BLaER1 treated with 17β-estradiol and CSF1 and Interleukin-3, amounts not matched to agents 10 nM and 100 nM (cell line): Measurements from ENCODE around the gene ISLR2.

Experiments
- H3K27ac ChIP-seq, 11 experiments: shearing (Covaris generic); formaldehyde crosslinking; 2 replicates each; pipeline ENCODE4 v1.8.1; 2022
- H3K27me3 ChIP-seq, 11 experiments: shearing (Covaris generic); formaldehyde crosslinking; 2 replicates each; pipeline ENCODE4 v1.8.1; 2022
- H3K36me3 ChIP-seq, 11 experiments: shearing (Covaris generic); formaldehyde crosslinking; 2 replicates each; pipeline ENCODE4 v1.8.1; 2022
- H3K4me1 ChIP-seq, 10 experiments: shearing (Covaris generic); formaldehyde crosslinking; 2 replicates each; pipeline ENCODE4 v1.8.1; 2022
- H3K4me2 ChIP-seq, 11 experiments: shearing (Covaris generic); formaldehyde crosslinking; 2 replicates each; pipeline ENCODE4 v1.8.1; 2022
- H3K4me3 ChIP-seq, 10 experiments: shearing (Covaris generic); formaldehyde crosslinking; 2 replicates each; pipeline ENCODE4 v1.8.1; 2022
- H3K9ac ChIP-seq, 11 experiments: shearing (Covaris generic); formaldehyde crosslinking; 2 replicates each; pipeline ENCODE4 v1.8.1; 2022
- H3K9me3 ChIP-seq, 11 experiments: shearing (Covaris generic); formaldehyde crosslinking; replicated peaks in 1 of 11; 2 replicates each; pipeline ENCODE4 v1.8.1; 2022
- H4K20me1 ChIP-seq, 11 experiments: shearing (Covaris generic); formaldehyde crosslinking; 2 replicates each; pipeline ENCODE4 v1.8.1; 2022
- Cebpa-rat ChIP-seq, 11 experiments: shearing (Covaris generic); IDR thresholded peaks; 2 replicates each; pipeline ENCODE4 v1.8.1; 2022

ISLR2 gene

DNA sequence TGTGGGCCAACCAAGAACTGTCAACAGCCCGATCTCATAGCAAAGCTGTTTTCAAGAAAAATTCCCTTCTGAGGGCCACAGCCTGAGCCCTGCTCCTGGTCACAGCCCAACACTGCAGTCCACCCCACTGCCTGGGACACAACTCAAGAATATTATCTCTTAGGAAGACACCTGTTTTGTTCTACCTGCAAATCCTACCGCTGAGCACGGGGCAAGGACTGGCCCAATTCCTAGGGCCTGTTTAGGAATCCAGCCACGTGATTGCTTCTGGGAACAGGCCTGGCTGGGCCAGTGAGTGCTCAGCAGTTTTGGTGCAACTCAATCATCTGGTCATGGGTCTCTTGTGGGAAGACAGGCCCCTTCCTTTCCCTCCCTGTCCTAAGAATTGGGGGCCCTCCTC is 8.3 kb downstream of the ISLR2 start:
- H3K9me3 ChIP-seq = peaks cover 7 to 15% (median 13%) of the 10 kb centered on the region in 11 experiments; a peak in 21 of 22 replicates
- H3K4me1 ChIP-seq = peaks cover 9 to 39% (median 27%) of the 10 kb centered on the region in 10 experiments
- no peak overlapping the region for H3K9ac ChIP-seq
- H3K4me2 ChIP-seq = peak overlapping the region in 3 of 11 experiments; percentile 0 to 21 (median 20); a peak in 1 of 22 replicates
- peaks cover 24 to 40% (median 26%) of the 10 kb centered on the region in 11 experiments for H3K27me3 ChIP-seq
- no peak overlapping the region for H3K27ac ChIP-seq
- H3K36me3 ChIP-seq = no peaks in the 10 kb centered on the region
- H3K4me3 ChIP-seq = no peak overlapping the region
- no peak for TF ChIP-seq Cebpa-rat (IDR thresholded peaks at IDR 0.05)
- H4K20me1 ChIP-seq = peaks cover 0 to 7% (median 0%) of the 10 kb centered on the region in 11 experiments; a peak in 2 of 22 replicates

DNA sequence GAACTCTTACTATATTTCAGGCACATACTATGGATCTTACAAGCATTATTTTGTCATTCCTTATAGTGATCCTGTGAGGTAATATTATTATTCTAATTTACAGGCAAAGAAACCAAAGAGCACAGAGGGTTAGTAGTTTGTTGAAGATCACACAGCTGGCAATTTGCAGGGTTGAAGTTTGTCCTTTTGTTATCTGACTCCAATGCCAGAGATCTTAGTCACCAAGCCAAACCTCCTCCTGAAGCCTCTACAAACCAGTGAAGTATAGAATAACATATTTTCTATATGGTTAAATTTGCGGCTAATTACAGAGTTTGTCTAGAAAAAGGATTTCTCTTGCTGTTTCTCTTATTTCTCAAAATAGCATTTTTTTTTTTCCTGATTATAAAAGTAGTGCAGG is 11.2 kb downstream of the ISLR2 start:
- Histone ChIP-seq H3K27me3 (peaks cover 0 to 14% (median 0%) of the 10 kb centered on the region in 11 experiments; a peak in 7 of 22 replicates), H3K36me3 (no peaks in the 10 kb centered on the region), H3K27ac (no peak overlapping the region), H3K4me2 (no peak overlapping the region), H3K4me1 (peaks cover 8 to 23% (median 13%) of the 10 kb centered on the region in 10 experiments), H3K4me3 (no peak overlapping the region), H3K9me3 (peaks cover 2 to 9% (median 7%) of the 10 kb centered on the region in 11 experiments; a peak in 16 of 22 replicates), H3K9ac (no peak overlapping the region), H4K20me1 (no peaks in the 10 kb centered on the region; a peak in 1 of 22 replicates)
- no peak for TF ChIP-seq Cebpa-rat (IDR thresholded peaks at IDR 0.05)

DNA sequence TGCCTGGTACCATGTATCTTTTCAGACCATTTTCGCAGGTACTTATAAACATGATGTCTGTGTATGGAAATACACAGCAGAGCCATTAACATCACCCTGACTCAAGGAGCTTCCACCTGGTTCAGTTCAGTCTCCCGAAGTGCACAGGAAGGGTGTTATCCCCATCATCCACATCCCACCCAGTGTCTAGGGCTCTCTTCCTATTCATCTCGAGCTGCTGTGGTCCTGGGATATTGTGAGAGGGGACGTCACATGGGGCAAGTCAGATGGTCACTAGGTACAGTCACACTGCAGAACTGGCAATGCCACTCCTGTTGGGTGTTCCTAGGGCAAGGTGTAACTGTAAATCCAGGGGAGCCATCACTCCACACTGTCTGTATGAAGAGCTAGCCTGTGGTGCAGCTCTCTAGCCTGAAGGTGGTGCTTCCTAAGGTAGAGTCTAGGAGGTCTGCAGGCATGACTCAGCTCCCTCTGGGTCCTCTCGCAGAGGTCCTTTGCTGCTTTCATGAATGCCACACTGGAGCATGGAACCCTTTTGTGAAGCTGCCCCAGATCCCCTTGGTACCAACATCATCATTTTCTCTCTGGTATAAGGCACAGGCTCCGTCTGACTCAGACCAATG is 13.9 kb downstream of the ISLR2 start:
- H3K4me3 ChIP-seq = no peak overlapping the region
- H3K9me3 ChIP-seq = peaks cover 7 to 15% (median 9%) of the 10 kb centered on the region in 11 experiments; a peak in 16 of 22 replicates
- H4K20me1 ChIP-seq = no peaks in the 10 kb centered on the region
- H3K36me3 ChIP-seq = no peaks in the 10 kb centered on the region
- no peak overlapping the region for H3K9ac ChIP-seq
- no peak overlapping the region for H3K27ac ChIP-seq
- no peak for TF ChIP-seq Cebpa-rat (IDR thresholded peaks at IDR 0.05)
- no peak overlapping the region for H3K4me2 ChIP-seq
- H3K4me1 ChIP-seq = peaks cover 0 to 10% (median 0%) of the 10 kb centered on the region in 10 experiments; a peak in 4 of 20 replicates
- no peaks in the 10 kb centered on the region for H3K27me3 ChIP-seq

DNA sequence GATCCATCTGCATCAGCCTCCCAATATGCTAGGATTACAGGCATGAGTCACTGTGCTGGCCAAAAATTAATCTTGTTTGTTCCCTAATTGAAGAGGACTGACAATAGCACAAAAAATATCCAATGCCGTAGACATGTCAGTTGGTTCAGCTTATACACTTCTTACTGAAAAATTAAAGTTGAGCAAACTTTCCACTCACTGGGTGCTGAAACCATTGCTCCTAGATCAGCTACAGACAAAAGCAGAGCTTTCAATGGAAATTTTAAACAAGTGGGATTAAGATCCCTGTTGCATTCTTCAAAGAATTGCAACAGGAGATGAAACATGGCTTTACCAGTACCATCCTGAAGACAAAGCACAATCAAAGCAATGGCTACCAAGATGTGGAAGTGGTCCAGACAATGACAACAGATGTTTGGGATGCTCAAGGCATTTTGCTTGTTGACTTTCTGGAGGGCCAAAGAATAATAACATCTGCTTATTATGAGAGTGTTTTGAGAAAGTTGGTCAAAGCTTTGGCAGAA is 16.0 kb downstream of the ISLR2 start:
- Histone ChIP-seq H3K4me1 (no peaks in the 10 kb centered on the region), H3K4me3 (no peak overlapping the region), H3K9me3 (peaks cover 7 to 15% (median 9%) of the 10 kb centered on the region in 11 experiments; a peak in 16 of 22 replicates), H3K36me3 (no peaks in the 10 kb centered on the region), H3K9ac (no peak overlapping the region), H3K27ac (no peak overlapping the region), H3K27me3 (no peaks in the 10 kb centered on the region), H3K4me2 (no peak overlapping the region), H4K20me1 (no peaks in the 10 kb centered on the region)
- no peak for TF ChIP-seq Cebpa-rat (IDR thresholded peaks at IDR 0.05)

DNA sequence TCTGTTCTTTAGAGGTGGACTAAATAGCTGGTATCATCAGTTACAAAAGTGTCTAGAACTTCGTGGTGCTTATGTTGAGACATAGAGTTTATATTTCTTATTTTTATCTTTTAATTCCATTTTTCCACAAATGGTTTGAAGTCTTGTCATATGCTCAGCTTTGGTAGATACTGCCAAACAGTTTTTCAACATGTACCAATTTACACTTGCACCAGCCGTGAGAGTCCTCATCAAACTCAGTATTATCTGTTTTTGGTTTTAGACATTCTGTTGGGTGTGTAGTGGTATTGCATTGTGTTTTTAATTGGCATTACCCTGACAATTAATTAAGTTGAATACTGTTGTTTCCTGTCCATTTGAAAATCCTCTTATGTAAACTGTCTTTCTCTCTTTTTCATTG is 16.7 kb downstream of the ISLR2 start:
- Histone ChIP-seq H3K4me1 (no peaks in the 10 kb centered on the region), H4K20me1 (no peaks in the 10 kb centered on the region), H3K9ac (no peak overlapping the region), H3K36me3 (no peaks in the 10 kb centered on the region), H3K4me3 (no peak overlapping the region), H3K27me3 (no peaks in the 10 kb centered on the region), H3K4me2 (no peak overlapping the region), H3K27ac (no peak overlapping the region), H3K9me3 (peaks cover 7 to 15% (median 9%) of the 10 kb centered on the region in 11 experiments; a peak in 16 of 22 replicates)
- TF ChIP-seq Cebpa-rat (IDR thresholded peaks at IDR 0.05) = no peak

DNA sequence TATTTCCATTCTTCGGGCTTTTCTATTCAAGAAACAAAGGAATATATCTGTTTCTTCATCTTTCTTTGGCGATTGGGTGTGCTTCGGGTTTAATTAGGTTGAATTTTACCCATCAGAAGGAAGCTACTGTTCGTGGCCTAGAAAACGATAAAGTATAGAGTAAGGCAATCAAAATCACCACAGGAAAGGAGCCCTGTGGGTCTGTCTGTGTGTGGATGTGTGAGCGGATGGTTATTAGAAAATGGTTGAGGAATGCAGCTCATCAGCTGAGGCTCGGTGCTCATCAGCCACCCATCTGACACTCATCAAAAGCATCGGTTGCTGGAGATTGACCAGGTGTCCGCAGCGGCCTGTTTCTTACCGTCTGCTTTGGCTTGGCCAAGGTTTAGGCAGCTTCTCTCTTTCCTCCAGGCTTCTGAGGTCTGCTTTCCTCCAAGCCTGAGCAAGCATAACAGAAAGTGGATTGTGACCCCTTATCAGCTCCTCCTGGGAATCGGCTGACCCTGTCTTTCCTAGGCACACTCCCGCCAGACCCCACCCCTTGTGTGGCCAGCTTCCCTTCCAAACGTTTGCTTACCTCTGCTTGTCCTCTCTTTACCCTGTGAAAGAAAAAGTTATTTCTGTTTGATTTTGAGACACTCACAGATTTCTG is 25.5 kb downstream of the ISLR2 start:
- Histone ChIP-seq H3K27ac (no peak overlapping the region), H3K9me3 (no peaks in the 10 kb centered on the region), H3K9ac (no peak overlapping the region), H3K27me3 (no peaks in the 10 kb centered on the region), H3K4me3 (no peak overlapping the region), H4K20me1 (no peaks in the 10 kb centered on the region), H3K4me1 (peaks cover 15 to 28% (median 20%) of the 10 kb centered on the region in 10 experiments), H3K36me3 (no peaks in the 10 kb centered on the region), H3K4me2 (peak overlapping the region in 4 of 11 experiments; percentile 19 to 75 (median 41); a peak in 3 of 22 replicates)
- TF ChIP-seq Cebpa-rat (IDR thresholded peaks at IDR 0.05) = no peak

DNA sequence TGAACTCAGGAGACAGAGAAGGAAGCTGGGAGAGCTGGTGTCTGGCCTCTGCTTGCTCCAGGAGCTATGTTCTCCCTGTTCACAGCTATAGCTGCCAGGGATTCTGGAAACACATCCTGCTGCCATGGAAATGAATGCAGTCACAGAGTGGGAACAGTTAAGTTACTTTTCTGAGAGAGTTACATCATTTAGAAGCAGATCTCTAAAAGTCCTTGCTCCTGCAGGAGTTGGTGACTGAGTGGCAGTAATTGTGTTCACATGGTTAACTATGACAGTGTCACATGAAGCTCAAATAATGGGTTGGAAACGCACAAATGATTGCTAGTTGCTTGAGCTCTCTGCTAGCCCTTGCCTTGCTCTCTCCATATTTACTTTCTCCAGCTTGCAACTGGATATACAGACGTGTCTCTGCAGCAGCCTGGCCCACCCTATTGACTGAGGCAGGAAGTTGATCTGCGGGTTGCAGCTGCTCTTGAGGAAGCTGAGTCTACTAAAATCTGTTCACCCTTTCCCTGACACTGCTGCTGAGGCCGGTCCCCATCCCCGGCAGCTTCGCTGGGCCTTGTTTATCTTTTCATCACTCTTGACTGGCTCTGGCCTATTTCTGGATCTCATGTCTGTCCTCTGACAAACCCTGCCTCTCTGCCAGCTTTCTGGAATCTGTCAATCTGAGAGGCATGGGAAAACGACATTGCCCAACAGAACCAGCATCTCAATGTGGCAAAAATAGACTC is 26.5 kb downstream of the ISLR2 start:
- peak overlapping the region; percentile 4 to 75 (median 50) for H3K4me2 ChIP-seq
- H3K27ac ChIP-seq = no peak overlapping the region
- no peaks in the 10 kb centered on the region for H3K36me3 ChIP-seq
- no peaks in the 10 kb centered on the region for H3K27me3 ChIP-seq
- H3K4me1 ChIP-seq = peaks cover 15 to 28% (median 20%) of the 10 kb centered on the region in 10 experiments
- H4K20me1 ChIP-seq = no peaks in the 10 kb centered on the region
- no peaks in the 10 kb centered on the region for H3K9me3 ChIP-seq
- TF ChIP-seq Cebpa-rat (IDR thresholded peaks at IDR 0.05) = no peak
- H3K9ac ChIP-seq = no peak overlapping the region
- no peak overlapping the region for H3K4me3 ChIP-seq

DNA sequence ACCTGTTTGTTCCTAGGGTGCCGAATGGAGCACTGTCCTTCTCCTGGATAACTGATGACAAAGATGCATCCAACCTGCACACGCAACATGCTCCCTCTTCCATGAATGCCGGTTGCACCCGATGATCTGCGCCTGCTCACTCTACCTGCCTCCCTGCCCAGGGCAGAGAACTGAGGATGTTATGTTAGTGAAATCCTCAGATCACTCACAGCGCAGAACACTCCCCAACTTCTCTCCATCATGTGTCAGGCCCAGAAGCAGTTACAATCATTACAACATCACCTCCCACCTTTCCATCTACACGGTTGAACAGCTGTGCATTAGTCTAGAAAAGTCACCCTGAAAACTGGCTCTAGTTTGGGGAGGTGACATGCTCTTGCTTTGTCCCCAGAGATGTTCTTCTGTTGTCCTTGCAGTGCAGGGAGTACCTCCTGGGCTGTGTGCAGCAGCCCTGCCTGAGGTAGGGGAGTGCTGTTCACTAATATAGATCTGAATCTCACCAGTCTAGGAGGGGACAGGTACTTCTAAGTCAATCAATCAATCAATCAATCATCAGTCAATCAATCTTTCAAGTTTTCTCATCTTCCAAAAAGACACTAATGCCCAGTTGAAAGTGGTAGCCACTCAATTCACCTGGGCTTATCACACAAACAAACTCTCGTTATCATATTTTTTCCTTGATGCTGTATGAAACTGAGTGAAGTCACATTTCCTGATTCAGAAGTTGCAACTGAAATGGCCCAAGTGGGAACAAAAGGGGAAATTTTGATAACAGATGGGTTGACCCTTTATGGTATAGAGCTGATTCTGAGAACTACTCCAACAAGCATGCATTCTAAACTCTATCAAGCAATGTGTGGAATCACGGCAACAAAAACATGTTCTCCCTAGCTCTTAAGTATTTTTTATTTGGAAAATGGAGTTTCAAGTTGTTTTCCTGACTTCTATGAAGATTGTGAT is 27.8 kb downstream of the ISLR2 start:
- TF ChIP-seq Cebpa-rat (IDR thresholded peaks at IDR 0.05) = no peak
- Histone ChIP-seq H3K4me1 (peaks cover 15 to 28% (median 20%) of the 10 kb centered on the region in 10 experiments), H3K4me2 (peak overlapping the region in 8 of 11 experiments; percentile 5 to 75 (median 48); a peak in 9 of 22 replicates), H3K27me3 (no peaks in the 10 kb centered on the region), H3K36me3 (no peaks in the 10 kb centered on the region), H3K9ac (no peak overlapping the region), H3K27ac (no peak overlapping the region), H3K9me3 (no peaks in the 10 kb centered on the region), H4K20me1 (no peaks in the 10 kb centered on the region), H3K4me3 (no peak overlapping the region)
